ENCODE data around the gene SYNJ2BP.

GRCh38 chr14:70451874-70452273 lies 35.0 kb upstream of the SYNJ2BP start, which contains the start of gene ADAM21:
- TF ChIP-seq POLR2A (IDR thresholded peaks at IDR 0.05) (no peak), CTCF (IDR thresholded peaks at IDR 0.05) (no peak)
